GOT3 (cell line): ENCODE results near the gene YTHDF2.

ENCODE experiments used
- DNase-seq: peaks from one replicate; lab custom pipeline; 2025; ENCODE audit warnings: mixed read lengths; lab: John Stamatoyannopoulos, UW

The YTHDF2 gene

GRCh38 chr1:28801461-28801860, 64.7 kb downstream of the YTHDF2 start:
- no peak for DNase-seq

- no peak for DNase-seq
These were observed 66.3 kb downstream of the YTHDF2 start for GRCh38 chr1:28803051-28803450.

- no peak for DNase-seq
These were observed 66.9 kb downstream of the YTHDF2 start for GRCh38 chr1:28803662-28804061.

GRCh38 chr1:28804071-28804470, 67.3 kb downstream of the YTHDF2 start:
- DNase-seq = no peak

- DNase-seq = no peak
These were observed 70.3 kb downstream of the YTHDF2 start for GRCh38 chr1:28807046-28807445.

GRCh38 chr1:28807986-28808385, 71.2 kb downstream of the YTHDF2 start:
- DNase-seq = no peak

GRCh38 chr1:28811369-28811765, 74.6 kb downstream of the YTHDF2 start:
- no peak for DNase-seq

- no peak for DNase-seq
These were observed 75.3 kb downstream of the YTHDF2 start, which contains the start of gene OPRD1 for GRCh38 chr1:28811766-28812668. Gene OPRD1 (plus strand): TSS chr1:28812170. CDS start chr1:28812384, 214 bp downstream.

GRCh38 chr1:28812669-28813468, 76.1 kb downstream of the YTHDF2 start:
- DNase-seq = no peak

- DNase-seq = no peak
These were observed 77.3 kb downstream of the YTHDF2 start for GRCh38 chr1:28813931-28814465.

GRCh38 chr1:28815533-28816185, 78.9 kb downstream of the YTHDF2 start:
- no peak for DNase-seq

- no peak for DNase-seq
These were observed 80.4 kb downstream of the YTHDF2 start for GRCh38 chr1:28817133-28817532.

- no peak for DNase-seq
These were observed 82.3 kb downstream of the YTHDF2 start for GRCh38 chr1:28819020-28819419.
